Stomach (tissue), 9 donors: ENCODE results near the gene ZFP69. TPM values are rescaled to one million over a fixed set of nuclear protein-coding genes. Genes with fewer than 3 reads are reported as not detected.

Source experiments
- DNase-seq, 2 donors: peaks; one replicate each; pipeline versions ENCODE4 v3.0.0 to v3.0.0-alpha.2; 2013 to 2019
- H3K27ac ChIP-seq, 5 donors: fragments of 200-600 bp in 4 of 5; sonication (generic) in 4 of 5; one replicate each; pipeline ENCODE4 v1.5.1; 2013 to 2019; ENCODE audit warnings: mild to moderate bottlenecking in 1 of 5, moderate library complexity in 1 of 5
- H3K27me3 ChIP-seq, 3 donors: fragments of 200-600 bp; sonication (generic); one replicate each; pipeline ENCODE4 v1.5.1; 2017 to 2019; ENCODE audit warnings: mixed run types in 1 of 3
- H3K36me3 ChIP-seq, 4 donors: fragments of 200-600 bp; sonication (generic); 1 replicate in 3 of 4; 2 replicates in 1 of 4; pipeline ENCODE4 v1.5.1; 2016 to 2019
- H3K4me1 ChIP-seq, 4 donors: fragments of 200-600 bp; sonication (generic); one replicate each; pipeline ENCODE4 v1.5.1; 2016 to 2019
- H3K4me3 ChIP-seq, 4 donors: fragments of 200-600 bp; sonication (generic) in 3 of 4; one replicate each; pipeline ENCODE4 v1.5.1; 2016 to 2019; ENCODE audit warnings: mild to moderate bottlenecking in 1 of 4
- H3K9me3 ChIP-seq, 4 donors: fragments of 200-600 bp; sonication (generic); one replicate each; pipeline ENCODE4 v1.5.1; 2016 to 2019
- CTCF ChIP-seq, 7 experiments: fragments of 450-650 bp in 4 of 7; fragments of 200-600 bp in 3 of 7; sonication (generic) in 3 of 7; IDR thresholded peaks; one replicate each; pipeline ENCODE4 v1.5.1; 2016 to 2019; ENCODE audit warnings: antibody characterized with exemption in 7 of 7, control low read depth in 2 of 7, mild to moderate bottlenecking in 1 of 7
- EP300 ChIP-seq: sonication (generic); formaldehyde crosslinking; IDR thresholded peaks from one replicate; pipeline ENCODE4 v1.6.1; 2017; ENCODE audit warnings: antibody characterized with exemption
- POLR2A ChIP-seq, 4 donors: fragments of 450-650 bp; IDR thresholded peaks; one replicate each; pipeline ENCODE4 v1.6.1; 2016; ENCODE audit warnings: antibody characterized with exemption in 4 of 4, control low read depth in 2 of 4, mild to moderate bottlenecking in 1 of 4, moderate library complexity in 1 of 4
- POLR2AphosphoS5 ChIP-seq, 3 donors: sonication (generic); formaldehyde crosslinking; IDR thresholded peaks; one replicate each; pipeline ENCODE4 v1.6.1; 2016; ENCODE audit warnings: antibody characterized with exemption in 3 of 3
- WGBS, 5 donors: extraction: QIAGEN DNeasy Blood & Tissue Kit in 3 of 5; methylation state at CpG; one replicate each; pipeline versions ENCODE4 v1.1.5 to v1.1.7; 2013 to 2018; 5-methylcytosine and 5-hydroxymethylcytosine counted together
- intact Hi-C: fragments of 100-400 bp; cut with DNase I; formaldehyde crosslinking; loops from one replicate; pipeline ENCODE4 v1.15.1; 2023; ENCODE audit warnings: low total_unique reads
- polyA plus RNA-seq, 3 donors: library from polyadenylated mRNA; stranded (reverse); fragments of 200-250 nt; gene quantifications; one replicate each; pipeline ENCODE4 v1.2.3, GENCODE V29; 2013
- total RNA-seq, 5 donors: library from RNA; depleted of rRNA; stranded (reverse); fragments of >200 nt; gene quantifications; one replicate each; pipeline versions ENCODE4 v1.1.0 to v1.2.3, GENCODE V29; 2014 to 2016
- donor health status: healthy with polysubstance abuse.
- donor health status: Bipolar disorder and iron deficiency.
- donor health status: healthy.

Gene ZFP69
- total and polyA plus RNA-seq, 8 donors = 1.2 to 34.4 (median 2.5) TPM

- H3K4me3 ChIP-seq = no peak overlapping the region
- peaks cover 6 to 23% (median 14%) of the 10 kb centered on the region in 4 donors for H3K4me1 ChIP-seq
- DNase-seq = no peak
- no peaks in the 10 kb centered on the region for H3K27me3 ChIP-seq
- no peaks in the 10 kb centered on the region for H3K9me3 ChIP-seq
- peaks cover 0 to 14% (median 5%) of the 10 kb centered on the region in 4 donors for H3K36me3 ChIP-seq
- no peak overlapping the region for H3K27ac ChIP-seq
- no peak for TF ChIP-seq POLR2AphosphoS5 (IDR thresholded peaks at IDR 0.05)
- no peak for TF ChIP-seq CTCF (IDR thresholded peaks at IDR 0.05)
- TF ChIP-seq POLR2A (IDR thresholded peaks at IDR 0.05) = no peak
- no peak for TF ChIP-seq EP300
- intact Hi-C loops = no loop called here
These were observed 57.5 kb downstream of the ZFP69 start for GRCh38 chr1:40534589-40534988.

- WGBS, 5 donors = 92 to 96% (median 94%) methylated on average over 2 of the region's 2 CpGs
- no peak for DNase-seq
- H3K27me3 ChIP-seq = no peaks in the 10 kb centered on the region
- H3K4me1 ChIP-seq = peaks cover 6 to 21% (median 13%) of the 10 kb centered on the region in 4 donors
- peaks cover 0 to 20% (median 10%) of the 10 kb centered on the region in 4 donors for H3K36me3 ChIP-seq
- intact Hi-C loops = no loop called here
- no peak overlapping the region for H3K27ac ChIP-seq
- TF ChIP-seq POLR2A (IDR thresholded peaks at IDR 0.05) = no peak
- no peak for TF ChIP-seq EP300
- no peak for TF ChIP-seq POLR2AphosphoS5 (IDR thresholded peaks at IDR 0.05)
- no peaks in the 10 kb centered on the region for H3K9me3 ChIP-seq
- H3K4me3 ChIP-seq = no peak overlapping the region
These were observed 58.6 kb downstream of the ZFP69 start for GRCh38 chr1:40535732-40536131.

- intact Hi-C loops = no loop called here
- Histone ChIP-seq H3K36me3 (peaks cover 4 to 55% (median 45%) of the 10 kb centered on the region in 4 donors), H3K27ac (no peak overlapping the region), H3K4me1 (no peaks in the 10 kb centered on the region), H3K9me3 (peaks cover 0 to 1% (median under 1%) of the 10 kb centered on the region in 4 donors), H3K4me3 (no peak overlapping the region), H3K27me3 (no peaks in the 10 kb centered on the region)
- DNase-seq = no peak
- TF ChIP-seq POLR2AphosphoS5 (IDR thresholded peaks at IDR 0.05) (no peak), EP300 (no peak), CTCF (IDR thresholded peaks at IDR 0.05) (no peak), POLR2A (IDR thresholded peaks at IDR 0.05) (no peak)
- 83 to 92% (median 85%) methylated on average over 7 of the region's 7 CpGs for WGBS, 5 donors
These were observed 62.2 kb downstream of the ZFP69 start for GRCh38 chr1:40539338-40539737.

Other genes starting within 250 kb of the ZFP69 start
- gene TMCO2, start 229.4 kb upstream of the ZFP69 start, total RNA-seq = not detected
- gene TMCO2, start 229.4 kb upstream of the ZFP69 start, polyA plus RNA-seq = not detected
- gene ZMPSTE24, start 219.1 kb upstream of the ZFP69 start, total RNA-seq = 10 to 100 TPM in 4 of 5 donors, 1 to 10 TPM in 1; 7.8 to 67.7 (median 23.2) TPM
- gene ZMPSTE24, start 219.1 kb upstream of the ZFP69 start, polyA plus RNA-seq = 10 to 100 TPM in 2 of 3 donors, 1 to 10 TPM in 1; 9.6 to 14.3 (median 14.1) TPM
- gene COL9A2, start 160.0 kb upstream of the ZFP69 start, total RNA-seq = 10 to 100 TPM in 4 of 5 donors, 1 to 10 TPM in 1; 7.2 to 79.0 (median 30.3) TPM
- gene COL9A2, start 160.0 kb upstream of the ZFP69 start, polyA plus RNA-seq = 10 to 100 TPM in 1 of 3 donors, 1 to 10 TPM in 2; 5.7 to 19.1 (median 7.5) TPM
- gene SMAP2, start 103.6 kb upstream of the ZFP69 start, total RNA-seq = 10 to 100 TPM; 21.6 to 58.0 (median 35.9) TPM
- gene SMAP2, start 103.6 kb upstream of the ZFP69 start, polyA plus RNA-seq = 10 to 100 TPM; 22.4 to 50.4 (median 27.8) TPM
- gene ZFP69B, start 26.8 kb upstream of the ZFP69 start, total RNA-seq = 1 to 10 TPM in 1 of 5 donors, under 1 TPM in 1, not detected in 3; 0.45 to 2.0 TPM
- under 1 TPM; 0.35 to 0.92 (median 0.81) TPM for gene ZFP69B, start 26.8 kb upstream of the ZFP69 start, polyA plus RNA-seq
- 1 to 10 TPM in 4 of 5 donors, under 1 TPM in 1; 0.45 to 9.0 (median 6.1) TPM for gene EXO5, start 31.5 kb downstream of the ZFP69 start, total RNA-seq
- 1 to 10 TPM; 2.7 to 6.1 (median 3.6) TPM for gene EXO5, start 31.5 kb downstream of the ZFP69 start, polyA plus RNA-seq
- 10 to 100 TPM in 1 of 5 donors, 1 to 10 TPM in 3, not detected in 1; 3.9 to 15.6 (median 7.7) TPM for gene ZNF684, start 54.3 kb downstream of the ZFP69 start, total RNA-seq
- gene ZNF684, start 54.3 kb downstream of the ZFP69 start, polyA plus RNA-seq = 1 to 10 TPM; 2.2 to 2.7 (median 2.5) TPM
- gene RIMS3, start 188.4 kb downstream of the ZFP69 start, total RNA-seq = 1 to 10 TPM in 4 of 5 donors, under 1 TPM in 1; 0.45 to 4.7 (median 3.9) TPM
- 1 to 10 TPM in 2 of 3 donors, under 1 TPM in 1; 0.63 to 2.2 (median 1.2) TPM for gene RIMS3, start 188.4 kb downstream of the ZFP69 start, polyA plus RNA-seq
- 10 to 100 TPM; 23.3 to 76.4 (median 53.8) TPM for gene NFYC, start 214.4 kb downstream of the ZFP69 start, total RNA-seq
- 10 to 100 TPM; 33.6 to 46.6 (median 35.2) TPM for gene NFYC, start 214.4 kb downstream of the ZFP69 start, polyA plus RNA-seq